Measurements from ENCODE around the gene FXYD2.

- TF ChIP-seq EZH2 (IDR thresholded peaks at IDR 0.05; ENCODE audit: insufficient read depth, poor library complexity, severe bottlenecking) (no peak), EZH2phosphoT487 (IDR thresholded peaks at IDR 0.05; ENCODE audit: insufficient read depth, low read depth) (no peak)
These were observed 6.3 kb downstream of the FXYD2 start for GRCh38 chr11:117818041-117818873.

All from GM23248 (cell line).